ENCODE results near the gene DOCK9.
"Not testable (repeated sequence)": the region's sequence is repeated elsewhere in the genome, so short reads cannot be mapped to it uniquely, and the experiment has no call there.

The DOCK9 gene

DNA sequence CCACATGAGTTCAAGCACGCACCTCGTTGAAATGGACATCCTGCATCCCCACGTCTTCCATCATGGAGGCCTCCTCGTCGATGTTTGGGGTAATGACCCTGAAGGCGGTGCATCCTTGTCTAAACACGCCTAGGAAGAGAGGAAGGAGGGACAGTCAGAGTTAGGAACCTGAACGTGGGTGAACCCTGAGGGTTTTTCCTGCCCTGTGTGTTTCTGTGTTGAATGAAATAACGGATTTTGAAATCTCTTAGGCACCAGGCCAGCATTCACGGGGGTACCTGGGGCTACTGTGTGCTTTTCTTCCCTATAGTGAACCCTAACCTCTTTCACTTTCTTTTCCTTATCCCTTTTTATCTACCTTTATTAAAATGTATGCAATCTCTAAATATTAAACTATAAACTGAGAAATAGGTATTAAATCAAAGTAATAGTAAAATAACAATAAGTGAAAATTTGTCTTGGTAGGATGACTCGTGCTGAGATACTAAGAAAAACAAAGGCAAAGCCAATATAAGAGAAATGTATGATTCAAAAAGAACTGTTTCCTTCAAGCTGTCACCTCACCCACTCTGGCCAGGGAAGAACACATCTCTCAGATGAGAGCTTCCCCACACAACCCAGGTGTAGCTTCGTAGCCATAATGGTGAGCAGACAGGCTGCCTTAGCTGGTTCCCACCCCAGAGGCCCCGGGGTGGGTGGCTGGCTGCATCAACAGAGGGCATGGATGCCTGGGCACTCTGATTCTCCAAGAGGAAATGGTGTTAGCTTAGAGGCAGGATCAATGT is 153.3 kb downstream of the DOCK9 start:
- no peak for DNase-seq (ENCODE audit: low spot score)

DNA sequence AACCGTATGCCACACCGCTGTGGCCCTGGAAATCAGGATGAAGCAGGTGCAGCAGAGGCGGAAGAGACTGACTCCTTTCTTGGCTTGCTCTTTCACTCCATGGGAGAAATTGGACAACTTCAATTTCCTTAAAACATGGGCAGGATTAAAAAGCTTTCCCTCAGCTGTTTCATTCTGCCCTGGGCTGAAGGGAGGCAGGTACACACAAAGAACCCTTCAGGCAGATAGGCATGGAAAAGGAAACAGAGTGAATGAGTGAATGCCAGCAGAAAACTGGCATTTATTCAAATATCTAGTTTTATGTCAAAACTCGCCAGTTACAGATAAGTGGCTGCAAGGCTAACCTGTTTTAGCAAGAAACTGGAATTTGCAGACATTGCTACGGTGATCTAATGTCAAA is 154.4 kb downstream of the DOCK9 start:
- DNase-seq (ENCODE audit: low spot score) = no peak

DNA sequence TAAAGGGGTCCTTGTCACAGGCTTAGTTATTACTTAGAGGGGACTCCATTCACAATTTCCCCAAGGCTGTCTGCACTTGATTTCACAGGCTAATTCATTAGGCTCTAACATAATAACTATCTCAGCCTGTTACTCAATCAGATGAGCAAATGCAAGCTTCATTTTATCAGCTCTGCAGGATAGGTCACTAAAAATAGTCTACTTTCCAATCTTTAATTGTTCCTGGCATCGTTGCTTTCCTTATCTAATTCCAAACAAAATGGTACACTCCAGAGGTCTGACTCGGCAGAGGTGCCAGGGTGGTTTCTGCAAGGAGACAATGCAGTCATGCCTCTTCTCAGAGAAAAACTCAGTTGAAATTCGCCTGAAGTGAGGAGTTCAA is 155.6 kb downstream of the DOCK9 start:
- DNase-seq (ENCODE audit: low spot score) = no peak

- no peak for DNase-seq (ENCODE audit: low spot score)
Measured at GRCh38 chr13:98821372-98822224, 156.3 kb downstream of the DOCK9 start.

DNA sequence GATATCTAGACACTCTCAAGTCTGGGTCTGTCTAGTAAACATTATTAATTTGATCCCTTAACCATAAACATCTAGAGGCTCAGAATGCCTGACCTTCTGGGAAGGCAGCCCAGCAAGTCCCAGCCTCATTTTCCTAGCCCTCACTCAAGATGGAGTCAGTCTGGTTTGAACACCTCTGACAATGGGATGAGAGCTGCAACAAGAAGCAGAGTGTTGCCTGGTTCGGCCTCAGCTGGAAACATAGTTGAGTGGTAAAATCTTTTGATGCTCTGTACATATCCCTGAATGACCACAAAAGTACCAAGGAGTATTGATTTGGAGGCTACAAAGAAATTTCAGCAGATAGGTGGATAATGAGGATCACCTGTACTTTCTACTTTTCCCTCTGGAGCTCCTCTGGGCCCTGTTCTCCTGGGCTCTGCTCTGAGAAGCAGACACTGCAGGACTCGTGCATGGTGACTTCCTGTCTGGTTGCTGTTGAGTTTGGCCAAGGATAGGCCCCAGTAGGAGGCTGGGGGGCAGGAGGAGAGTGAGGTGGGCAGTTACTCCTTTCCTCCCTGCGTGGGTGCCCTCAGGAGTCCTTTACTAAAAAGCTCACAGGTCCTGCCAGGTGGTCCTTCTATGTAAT is 157.0 kb downstream of the DOCK9 start:
- DNase-seq (ENCODE audit: low spot score) = no peak

DNA sequence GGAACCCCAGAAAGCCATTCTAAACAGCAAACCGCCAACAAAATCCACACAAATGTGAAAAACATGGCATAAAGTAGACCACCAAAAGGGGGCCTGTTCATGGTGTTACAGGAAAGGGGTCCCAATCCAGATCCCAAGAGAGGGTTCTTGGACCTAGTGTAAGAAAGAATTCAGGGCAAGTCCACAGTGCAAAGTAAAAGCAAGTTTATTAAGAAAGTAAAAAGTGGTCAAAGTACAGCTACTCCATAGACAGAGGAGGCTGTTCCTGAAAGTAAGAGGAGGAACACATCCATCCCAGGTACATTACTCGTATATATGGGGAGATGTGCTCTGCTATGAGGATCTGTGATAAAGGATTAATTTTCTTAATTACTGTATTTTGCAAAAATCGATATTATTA is 157.6 kb downstream of the DOCK9 start:
- no peak for DNase-seq (ENCODE audit: low spot score)

DNA sequence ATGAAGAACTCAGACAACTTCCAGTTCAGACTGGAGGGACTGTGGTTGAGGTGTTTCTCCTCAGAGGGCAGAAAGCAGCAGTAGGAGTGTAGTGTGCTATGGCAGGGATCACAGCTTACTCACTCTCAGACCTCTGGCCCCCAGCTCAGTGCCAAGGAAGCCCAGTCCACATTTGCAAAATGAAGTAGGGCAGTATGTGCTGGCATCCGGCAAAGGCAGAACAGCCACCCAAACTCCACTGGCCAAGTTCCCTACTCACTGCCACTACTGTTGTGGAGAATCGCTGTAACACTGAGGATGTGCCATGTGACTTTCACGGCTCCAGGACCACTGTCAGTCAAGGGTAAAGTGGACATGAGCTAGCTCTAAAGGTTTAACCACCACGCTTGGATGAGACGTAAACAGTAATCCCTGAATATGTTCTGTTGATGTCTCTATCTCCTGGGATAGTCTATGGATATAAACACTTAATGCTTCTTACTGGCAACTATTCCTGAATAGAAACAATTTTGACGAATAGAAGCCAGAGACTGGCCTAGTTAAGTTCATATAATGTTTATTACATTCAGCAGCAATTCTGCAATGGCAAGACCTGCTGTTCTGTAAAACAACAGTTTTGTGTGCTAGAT is 158.4 kb downstream of the DOCK9 start:
- DNase-seq (ENCODE audit: low spot score) = no peak

GRCh38 chr13:98816406-98816805 is 161.5 kb downstream of the DOCK9 start:
- no peak for DNase-seq (ENCODE audit: low spot score)

DNA sequence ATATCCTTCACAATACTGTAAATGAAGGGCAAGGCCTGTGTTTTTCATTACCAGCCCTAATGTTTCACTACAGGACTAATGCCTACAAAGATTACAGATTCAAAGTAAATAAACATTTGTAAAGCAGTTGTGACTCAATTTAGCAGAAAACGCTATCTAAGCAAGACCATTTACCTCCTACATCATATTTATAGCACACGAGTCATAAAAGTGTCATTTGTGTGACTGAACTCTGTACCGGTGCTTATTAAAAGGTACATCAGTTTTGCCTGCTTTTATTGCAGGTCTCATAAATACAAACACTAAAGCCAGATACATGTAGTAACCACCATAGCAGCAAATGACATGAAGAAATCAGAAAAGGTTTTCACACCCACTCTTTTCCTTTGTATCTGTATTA is 163.9 kb downstream of the DOCK9 start:
- DNase-seq (ENCODE audit: low spot score) = no peak

DNA sequence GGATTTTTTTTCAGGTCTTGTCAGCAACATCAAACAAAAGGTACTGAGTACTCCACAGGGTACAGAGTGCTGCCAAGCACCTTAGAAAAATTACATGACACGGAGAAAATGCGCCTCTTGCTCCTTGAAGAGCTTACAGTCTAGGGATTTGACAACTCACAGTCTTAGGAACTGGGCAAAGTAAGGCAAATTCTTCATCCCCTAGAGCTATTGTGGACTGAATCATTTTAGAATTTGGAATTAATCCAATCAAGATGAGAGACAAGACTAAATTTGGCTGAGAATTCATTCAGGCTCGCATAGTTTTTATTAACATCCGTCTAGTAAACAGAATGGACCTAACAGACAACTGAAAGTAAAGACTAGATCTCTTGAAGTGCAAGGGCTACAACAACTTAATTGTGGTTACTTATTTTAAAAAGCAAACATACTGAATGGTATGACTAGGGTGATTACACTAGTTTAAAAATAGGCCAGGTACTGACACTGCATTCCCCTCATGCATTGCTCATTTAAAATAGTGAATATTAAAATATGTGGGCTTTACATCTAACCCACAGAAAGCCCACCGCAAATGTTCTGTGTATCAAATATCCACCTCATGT is 165.6 kb downstream of the DOCK9 start:
- DNase-seq (ENCODE audit: low spot score) = not testable (repeated sequence)

GRCh38 chr13:98810746-98811145 is 167.1 kb downstream of the DOCK9 start:
- DNase-seq (ENCODE audit: low spot score) = no peak

GRCh38 chr13:98809345-98809777 is 168.5 kb downstream of the DOCK9 start:
- DNase-seq (ENCODE audit: low spot score) = no peak

DNA sequence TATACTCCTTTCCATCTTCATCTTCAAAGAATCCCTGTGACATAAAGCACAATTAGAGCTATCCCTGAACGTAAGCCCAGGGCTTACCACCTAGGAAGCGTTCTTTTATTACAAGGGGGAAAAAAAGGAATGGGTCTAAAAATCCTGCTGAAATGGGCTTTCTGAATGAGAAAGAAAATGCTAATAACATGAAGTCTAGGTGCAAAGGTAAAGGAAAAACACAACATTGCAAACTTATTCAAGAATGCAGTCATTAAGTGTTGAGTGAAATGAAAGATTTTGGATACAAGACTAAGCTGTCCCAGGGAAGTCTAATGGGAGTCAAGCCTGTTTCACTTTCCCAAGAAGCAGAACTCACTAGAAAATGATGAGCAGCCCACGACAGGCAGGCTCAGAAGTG is 170.1 kb downstream of the DOCK9 start:
- no peak for DNase-seq (ENCODE audit: low spot score)

DNA sequence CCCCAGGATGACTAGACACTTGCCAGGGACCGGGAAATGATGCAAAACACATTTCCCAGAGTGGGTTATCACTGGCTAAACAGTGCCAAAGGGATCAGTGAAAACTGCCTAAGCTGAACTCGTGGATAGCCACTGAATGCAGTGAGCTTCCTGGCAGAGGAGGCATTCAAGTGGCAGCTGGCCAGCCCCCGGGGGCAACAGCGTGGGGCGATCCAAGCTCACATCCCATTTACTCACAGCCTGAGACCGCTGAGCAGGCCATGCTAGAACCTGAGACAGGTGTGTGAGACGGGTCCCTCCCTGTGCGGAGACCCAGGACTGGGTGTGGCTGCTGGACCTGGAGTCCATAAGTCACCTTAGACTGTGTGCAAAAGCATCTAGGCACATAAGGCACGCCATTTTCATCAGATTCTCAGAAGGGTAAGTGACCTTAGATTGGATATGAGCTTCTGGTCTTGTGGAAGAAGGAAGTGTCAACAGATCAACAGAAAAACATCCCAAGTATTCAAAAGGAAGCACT is 173.5 kb downstream of the DOCK9 start:
- no peak for DNase-seq (ENCODE audit: low spot score)

DNA sequence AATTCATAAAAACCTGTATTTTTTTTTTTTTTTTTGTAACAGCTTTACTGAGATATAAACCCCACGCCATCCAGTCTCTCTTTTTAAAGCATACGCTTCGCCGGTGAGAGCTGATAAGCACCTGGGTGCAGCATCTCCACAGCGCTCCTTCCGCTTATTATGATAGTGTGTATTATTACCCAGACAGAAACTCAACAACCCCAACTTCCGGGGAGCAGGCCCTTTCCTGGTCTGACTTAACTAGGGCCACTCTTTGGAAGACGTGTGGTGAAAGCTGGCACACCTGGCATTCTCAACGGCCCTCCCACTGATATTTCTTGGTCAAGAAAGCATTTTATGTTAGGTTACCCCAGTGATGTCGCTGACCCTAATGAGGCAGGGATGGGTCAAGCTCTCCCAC is 173.9 kb downstream of the DOCK9 start:
- no peak for DNase-seq (ENCODE audit: low spot score)

DNA sequence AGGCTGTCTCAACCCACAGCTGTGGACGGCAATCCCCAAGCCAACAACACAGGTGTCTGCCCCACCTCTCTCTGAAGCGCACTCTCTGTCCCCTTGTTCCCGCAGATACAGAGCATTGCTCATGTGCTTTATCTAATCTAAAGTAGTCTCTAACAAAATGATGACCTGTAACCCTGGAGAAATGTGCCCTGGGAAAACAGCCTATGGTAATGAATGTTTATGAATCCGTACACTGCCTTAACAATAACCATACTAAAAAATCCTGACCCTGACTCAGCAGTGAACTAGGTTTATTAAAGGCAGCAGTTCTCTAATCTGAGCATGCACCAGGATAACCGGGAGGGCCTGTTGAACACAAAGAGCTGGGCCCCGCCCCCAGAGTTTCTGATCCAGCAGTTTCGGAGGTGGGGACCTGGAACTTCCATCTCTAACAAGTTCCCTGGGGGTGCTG is 174.7 kb downstream of the DOCK9 start:
- DNase-seq (ENCODE audit: low spot score) = no peak

DNA sequence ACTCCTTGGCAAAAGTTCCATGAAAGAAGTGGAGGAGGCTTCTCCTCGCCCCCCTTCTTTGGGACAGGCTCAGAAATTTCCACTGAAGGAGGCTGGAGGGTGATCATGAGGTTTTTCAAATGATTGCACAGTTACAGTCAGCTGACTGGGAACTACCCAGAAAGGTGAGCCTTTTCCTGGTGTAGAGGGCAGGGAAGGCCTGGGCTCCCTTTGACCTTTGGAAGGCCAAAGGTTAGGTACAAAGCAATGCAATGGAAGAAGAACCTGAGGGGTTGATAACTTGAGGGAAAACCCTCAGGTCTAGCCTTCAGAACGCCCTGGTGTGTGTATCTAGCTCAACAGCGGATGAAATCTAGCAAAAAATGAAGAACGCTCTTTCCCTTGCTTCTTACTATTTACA is 175.3 kb downstream of the DOCK9 start:
- no peak for DNase-seq (ENCODE audit: low spot score)

GRCh38 chr13:98801626-98802418 is 176.0 kb downstream of the DOCK9 start:
- DNase-seq (ENCODE audit: low spot score) = no peak

- DNase-seq (ENCODE audit: low spot score) = no peak
Measured at GRCh38 chr13:98800078-98800477, 177.8 kb downstream of the DOCK9 start.

DNA sequence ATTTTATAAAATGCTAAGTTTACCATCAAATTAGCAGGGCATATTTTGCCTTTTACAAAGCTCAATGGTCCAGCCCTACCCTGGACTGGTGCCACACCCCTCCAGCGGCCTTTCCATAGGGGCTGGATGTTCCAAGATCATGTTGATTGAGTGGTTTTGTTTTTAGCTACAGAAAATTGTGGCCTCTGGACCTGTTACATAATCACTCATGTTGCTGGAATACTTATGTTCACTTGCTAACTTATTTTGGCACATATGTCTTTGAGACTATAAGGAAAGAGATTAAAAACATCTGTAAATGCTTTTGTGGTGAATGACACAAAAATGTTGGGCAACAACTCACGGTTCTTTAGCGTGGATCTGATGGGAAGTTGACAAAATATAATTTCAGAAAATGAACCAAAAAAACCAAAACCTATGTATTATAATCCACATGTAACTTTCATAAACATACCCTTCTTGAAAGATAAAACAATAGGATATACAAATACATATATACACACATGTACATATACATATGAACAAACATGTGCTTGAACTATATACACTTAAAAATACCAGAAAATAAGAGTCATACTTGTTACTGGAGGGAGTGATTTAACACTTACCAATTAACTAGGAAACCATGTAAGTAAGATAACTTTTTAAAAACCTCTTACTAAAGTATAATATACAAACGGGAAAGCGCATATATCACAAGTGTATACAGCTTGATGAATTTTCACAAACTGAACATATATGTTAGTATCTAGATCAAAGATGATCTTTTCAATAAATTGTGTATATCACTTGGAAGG is 178.8 kb downstream of the DOCK9 start:
- DNase-seq (ENCODE audit: low spot score) = no peak
